Endothelial cell of umbilical vein (primary cell): ENCODE results near the gene HIVEP3. TPM values are rescaled to one million over a fixed set of nuclear protein-coding genes. Genes with fewer than 3 reads are reported as not detected.

ENCODE experiments used
- BruUV-seq: library from RNA; stranded (reverse); fragments of 400-500 nt; replicated peaks from 2 replicates; lab custom pipeline; 2021; lab: Mats Ljungman, UMichigan
- CTCF ChIA-PET: fragments of 300-600, 350-600 bp; sonication (Branson Sonifier 250); formaldehyde crosslinking; loops from one replicate; lab custom pipeline; 2021; ENCODE audit warnings: antibody characterized with exemption, inconsistent platforms; lab: Charles Lee
- POLR2A ChIA-PET: fragments of 300-600, 350-600 bp; sonication (Branson Sonifier 250); formaldehyde crosslinking; loops from one replicate; lab custom pipeline; 2021; ENCODE audit warnings: antibody characterized with exemption, inconsistent platforms; lab: Charles Lee
- DNase-seq: peaks from one replicate; pipeline ENCODE4 v3.0.0-alpha.2; 2011; ENCODE audit warnings: low read depth, low spot score
- FAIRE-seq: peaks from 2 replicates; lab custom pipeline; 2011; peaks lifted over from hg19 to GRCh38; lab: Jason Lieb, UNC
- H2AFZ ChIP-seq: 2 replicates; pipeline ENCODE4 v1.6.0; 2012; ENCODE audit warnings: low read depth, low read length, control low read depth, inconsistent platforms
- H3K27ac ChIP-seq: 2 replicates; pipeline ENCODE4 v1.5.1; 2011; ENCODE audit warnings: low read depth, mild to moderate bottlenecking, control low read depth, low read length, moderate library complexity; ENCODE audit not compliant: insufficient read depth
- H3K27me3 ChIP-seq, 2 experiments: 2 replicates each; pipeline versions ENCODE4 v1.6.0 to v1.6.1; 2011; ENCODE audit warnings: low read length in 2 of 2, mixed read lengths in 1 of 2; ENCODE audit not compliant: control insufficient read depth in 2 of 2, insufficient read depth in 2 of 2
- H3K36me3 ChIP-seq, 2 experiments: 2 replicates in 1 of 2; 3 replicates in 1 of 2; pipeline ENCODE4 v1.5.1; 2011; ENCODE audit warnings: low read length in 2 of 2, mild to moderate bottlenecking in 1 of 2, moderate library complexity in 1 of 2; ENCODE audit not compliant: control insufficient read depth in 2 of 2, insufficient read depth in 2 of 2; ENCODE audit errors: extremely low read depth in 1 of 2
- H3K4me1 ChIP-seq: 3 replicates; pipeline ENCODE4 v1.5.1; 2011; ENCODE audit warnings: mild to moderate bottlenecking, low read length; ENCODE audit not compliant: control insufficient read depth, insufficient read depth; ENCODE audit errors: extremely low read depth
- H3K4me2 ChIP-seq: 2 replicates; pipeline ENCODE4 v1.6.1; 2011; ENCODE audit warnings: low read length, control low read depth, mixed read lengths; ENCODE audit not compliant: insufficient read depth
- H3K4me3 ChIP-seq, 3 experiments: fragments of 200-600 bp in 1 of 3; sonication (generic), shearing (Covaris generic) in 1 of 3; replicated peaks in 1 of 3; 2 replicates each; pipeline ENCODE4 v1.5.1; 2011 to 2016; ENCODE audit warnings: control low read depth in 3 of 3, low read length in 3 of 3, mild to moderate bottlenecking in 2 of 3, inconsistent platforms in 1 of 3, low read depth in 1 of 3, moderate library complexity in 1 of 3; ENCODE audit not compliant: insufficient read depth in 1 of 3
- H3K79me2 ChIP-seq: 2 replicates; pipeline ENCODE4 v1.6.0; 2012; ENCODE audit warnings: low read length, inconsistent platforms; ENCODE audit not compliant: control insufficient read depth, insufficient read depth
- H3K9ac ChIP-seq: replicated peaks from 2 replicates; pipeline ENCODE3; 2011; ENCODE audit warnings: low read length, control low read depth; ENCODE audit not compliant: insufficient read depth; ENCODE audit errors: extremely low read depth
- H3K9me1 ChIP-seq: replicated peaks from 3 replicates; pipeline ENCODE4 v1.6.0; 2011; ENCODE audit warnings: mild to moderate bottlenecking, low read length; ENCODE audit not compliant: control insufficient read depth, insufficient read depth; ENCODE audit errors: extremely low read depth
- H3K9me3 ChIP-seq: replicated peaks from 2 replicates; pipeline ENCODE4 v1.5.1; 2012; ENCODE audit warnings: low read length, inconsistent platforms; ENCODE audit not compliant: control insufficient read depth, insufficient read depth
- H4K20me1 ChIP-seq: replicated peaks from 2 replicates; pipeline ENCODE3; 2011; ENCODE audit warnings: mild to moderate bottlenecking, low read length; ENCODE audit not compliant: control insufficient read depth, insufficient read depth; ENCODE audit errors: extremely low read depth
- CTCF ChIP-seq, 2 donors: IDR thresholded peaks; 1 replicate in 1 of 2; 2 replicates in 1 of 2; pipeline ENCODE4 v1.5.1; 2011; ENCODE audit warnings: low read length in 2 of 2, mild to moderate bottlenecking in 2 of 2, moderate library complexity in 2 of 2, control low read depth in 1 of 2, inconsistent platforms in 1 of 2, low read depth in 1 of 2; ENCODE audit not compliant: insufficient read depth in 1 of 2; ENCODE audit errors: extremely low read depth in 1 of 2
- EZH2 ChIP-seq: IDR thresholded peaks from 2 replicates; pipeline ENCODE4 v1.6.1; 2012; ENCODE audit warnings: borderline replicate concordance, low read depth, mild to moderate bottlenecking, moderate library complexity, low read length, inconsistent platforms; ENCODE audit not compliant: severe bottlenecking
- FOS ChIP-seq: IDR thresholded peaks from 2 replicates; pipeline ENCODE4 v1.6.1; 2011; ENCODE audit warnings: mild to moderate bottlenecking, low read length, moderate library complexity, borderline replicate concordance; ENCODE audit not compliant: insufficient read depth
- GATA2 ChIP-seq: IDR thresholded peaks from 2 replicates; pipeline ENCODE4 v1.7.0; 2011; ENCODE audit warnings: low read depth, mild to moderate bottlenecking, moderate library complexity, mixed read lengths, low read length; ENCODE audit not compliant: insufficient read length, insufficient read depth
- JUN ChIP-seq: IDR thresholded peaks from 2 replicates; pipeline ENCODE4 v1.6.1; 2011; ENCODE audit warnings: borderline replicate concordance, low read depth; ENCODE audit not compliant: insufficient read length, insufficient read depth
- MAX ChIP-seq: IDR thresholded peaks from 2 replicates; pipeline ENCODE4 v1.6.1; 2011; ENCODE audit not compliant: insufficient read depth, insufficient read length
- MYC ChIP-seq: IDR thresholded peaks from one replicate; pipeline ENCODE4 v1.6.1; 2011; ENCODE audit warnings: mild to moderate bottlenecking, low read depth, low read length
- POLR2A ChIP-seq: IDR thresholded peaks from 2 replicates; pipeline ENCODE4 v1.6.1; 2012; ENCODE audit warnings: low read depth, mild to moderate bottlenecking, control low read depth, low read length
- POLR2AphosphoS5 ChIP-seq: IDR thresholded peaks from 2 replicates; pipeline ENCODE4 v1.6.1; 2012; ENCODE audit warnings: low read depth, mild to moderate bottlenecking, control low read depth, low read length, moderate library complexity; ENCODE audit not compliant: insufficient read depth
- dilution Hi-C: fragments of 300-500 bp; cut with MboI; formaldehyde crosslinking; loops from one replicate; pipeline ENCODE4 v1.15.0; 2019; ENCODE audit warnings: low sequenced_read_pairs; ENCODE audit not compliant: extremely low pct_ligation_motif_present
- intact Hi-C: fragments of 100-400 bp; cut with micrococcal nuclease; formaldehyde crosslinking; loops from one replicate; pipeline ENCODE4 v1.10.0; 2022
- polyA plus RNA-seq, 4 experiments: library from polyadenylated mRNA; depleted of rRNA in 3 of 4; stranded (reverse) in 3 of 4; unstranded in 1 of 4; fragments of >200 nt; gene quantifications; 2 replicates each; pipeline versions ENCODE4 v1.2.1 to v1.2.3, GENCODE V29; 2011 to 2012; ENCODE audit warnings: missing spikeins in 1 of 4
- total RNA-seq: library from RNA; stranded (reverse); gene quantifications from 2 replicates; pipeline ENCODE4 v1.2.3, GENCODE V29; 2021

Gene HIVEP3
- total and polyA plus RNA-seq, 2 donors (not counting 3 experiments of a cell fraction or from before 2014, with no cell fraction given): 3.4 to 4.0 TPM

GRCh38 chr1:41626146-41626545, 292.6 kb downstream of the HIVEP3 start:
- Histone ChIP-seq H3K27me3 (no peaks in the 10 kb centered on the region), H3K4me3 (no peak overlapping the region), H2AFZ (no peak overlapping the region), H3K9ac (no peak overlapping the region), H3K9me1 (no peaks in the 10 kb centered on the region), H4K20me1 (no peaks in the 10 kb centered on the region), H3K79me2 (no peaks in the 10 kb centered on the region), H3K9me3 (no peaks in the 10 kb centered on the region), H3K36me3 (no peaks in the 10 kb centered on the region), H3K27ac (no peak overlapping the region), H3K4me2 (no peak overlapping the region), H3K4me1 (no peaks in the 10 kb centered on the region)
- BruUV-seq: no TSS peak
- FAIRE-seq (no peak), DNase-seq (no peak)
- ChIA-PET CTCF (no interaction called here), POLR2A (no interaction called here)
- dilution Hi-C loops (no loop called here), intact Hi-C loops (no loop called here)
- TF ChIP-seq CTCF (IDR thresholded peaks at IDR 0.05; ENCODE audit: extremely low read depth in 1 of 2, insufficient read depth in 1 of 2, low read depth in 1 of 2, low read length in 2 of 2) (no peak), MYC (no peak), GATA2 (no peak), MAX (no peak), FOS (no peak), EZH2 (no peak), JUN (no peak), POLR2A (no peak), POLR2AphosphoS5 (no peak)
